Measurements from ENCODE around the gene SSH2. TPM values are rescaled to one million over a fixed set of nuclear protein-coding genes. Genes with fewer than 3 reads are reported as not detected.

Gene SSH2
- total and polyA plus RNA-seq, 5 donors from 2014 or later: 27.2 to 90.4 (median 38.2) TPM

Other genes with a start within 250 kb of the SSH2 start
- 2.1 TPM for gene EFCAB5, start 11.4 kb upstream of the SSH2 start, total RNA-seq
- 1 to 10 TPM in 1 of 4 donors, under 1 TPM in 3; 0.21 to 1.1 (median 0.33) TPM for gene EFCAB5, start 11.4 kb upstream of the SSH2 start, polyA plus RNA-seq
- gene NSRP1, start 186.6 kb upstream of the SSH2 start, total RNA-seq: 31.8 TPM
- gene NSRP1, start 186.6 kb upstream of the SSH2 start, polyA plus RNA-seq: 10 to 100 TPM; 16.3 to 27.2 (median 22.2) TPM

All from CD4-positive, CD25-positive, alpha-beta regulatory T cell (primary cell).